Measurements from ENCODE around the gene TGFBI. TPM values are rescaled to one million over a fixed set of nuclear protein-coding genes. Genes with fewer than 3 reads are reported as not detected.
A peak's percentile ranks its signal among the peaks of the same experiment; 100 is the strongest.

Gene TGFBI
- total RNA-seq, 1 donor from 2014 or later: 204 TPM

GRCh38 chr5:135990528-135991255, 38.1 kb upstream of the TGFBI start:
- Histone ChIP-seq H3K4me3 (ENCODE audit: low read length in 3 of 3) (no peak overlapping the region), H3K9ac (ENCODE audit: low read depth in 1 of 3, low read length in 3 of 3) (no peak overlapping the region), H3K27me3 (ENCODE audit: control insufficient read depth in 3 of 3, insufficient read depth in 3 of 3, low read length in 3 of 3) (no peaks in the 10 kb centered on the region), H3K9me3 (ENCODE audit: control insufficient read depth in 3 of 3, low read length in 3 of 3) (no peaks in the 10 kb centered on the region), H3K27ac (ENCODE audit: low read depth, low read length) (no peak overlapping the region), H3K4me1 (ENCODE audit: control insufficient read depth in 3 of 3, insufficient read depth in 3 of 3, low read length in 3 of 3) (peaks cover 6 to 13% (median 7%) of the 10 kb centered on the region in 3 donors), H3K36me3 (ENCODE audit: control insufficient read depth in 3 of 3, insufficient read depth in 3 of 3, low read length in 3 of 3) (no peaks in the 10 kb centered on the region)

GRCh38 chr5:135991429-135991828, 37.4 kb upstream of the TGFBI start:
- Histone ChIP-seq H3K9ac (ENCODE audit: low read depth in 1 of 3, low read length in 3 of 3) (no peak overlapping the region), H3K27ac (ENCODE audit: low read depth, low read length) (no peak overlapping the region), H3K27me3 (ENCODE audit: control insufficient read depth in 3 of 3, insufficient read depth in 3 of 3, low read length in 3 of 3) (no peaks in the 10 kb centered on the region), H3K4me3 (ENCODE audit: low read length in 3 of 3) (no peak overlapping the region), H3K9me3 (ENCODE audit: control insufficient read depth in 3 of 3, low read length in 3 of 3) (no peaks in the 10 kb centered on the region), H3K36me3 (ENCODE audit: control insufficient read depth in 3 of 3, insufficient read depth in 3 of 3, low read length in 3 of 3) (no peaks in the 10 kb centered on the region), H3K4me1 (ENCODE audit: control insufficient read depth in 3 of 3, insufficient read depth in 3 of 3, low read length in 3 of 3) (peaks cover 7 to 13% (median 8%) of the 10 kb centered on the region in 3 donors)

DNA sequence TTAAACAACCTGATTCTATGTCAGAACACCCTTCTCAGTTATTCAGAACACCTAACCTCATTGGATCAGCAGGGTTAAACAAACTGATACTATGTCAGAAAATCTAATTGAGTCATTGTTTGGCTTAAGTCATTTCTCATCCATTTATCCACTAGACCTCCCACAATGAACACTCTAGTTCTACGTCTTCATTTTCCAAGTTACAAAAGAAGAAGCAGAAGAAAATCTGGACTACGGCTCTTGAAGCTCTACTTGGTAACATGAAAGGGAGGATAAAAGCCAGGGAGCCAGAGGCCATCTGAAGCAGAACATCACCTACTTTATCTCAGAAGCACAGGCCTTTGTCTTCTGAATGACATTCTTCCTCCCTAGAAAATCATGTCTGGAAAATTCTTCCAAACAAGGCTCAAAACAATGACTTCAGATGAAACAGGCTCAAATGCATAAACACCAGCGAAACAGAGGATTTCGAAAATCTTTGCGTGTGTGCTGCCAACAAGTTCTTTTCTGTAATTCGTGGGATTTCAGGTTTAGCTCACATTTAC, 35.4 kb upstream of the TGFBI start:
- Histone ChIP-seq H3K4me1 (ENCODE audit: control insufficient read depth in 3 of 3, insufficient read depth in 3 of 3, low read length in 3 of 3) (peaks cover 7 to 13% (median 8%) of the 10 kb centered on the region in 3 donors), H3K27ac (ENCODE audit: low read depth, low read length) (peak overlapping the region; percentile 34), H3K4me3 (ENCODE audit: low read length in 3 of 3) (no peak overlapping the region), H3K9ac (ENCODE audit: low read depth in 1 of 3, low read length in 3 of 3) (no peak overlapping the region), H3K9me3 (ENCODE audit: control insufficient read depth in 3 of 3, low read length in 3 of 3) (no peaks in the 10 kb centered on the region), H3K27me3 (ENCODE audit: control insufficient read depth in 3 of 3, insufficient read depth in 3 of 3, low read length in 3 of 3) (no peaks in the 10 kb centered on the region), H3K36me3 (ENCODE audit: control insufficient read depth in 3 of 3, insufficient read depth in 3 of 3, low read length in 3 of 3) (no peaks in the 10 kb centered on the region)

DNA sequence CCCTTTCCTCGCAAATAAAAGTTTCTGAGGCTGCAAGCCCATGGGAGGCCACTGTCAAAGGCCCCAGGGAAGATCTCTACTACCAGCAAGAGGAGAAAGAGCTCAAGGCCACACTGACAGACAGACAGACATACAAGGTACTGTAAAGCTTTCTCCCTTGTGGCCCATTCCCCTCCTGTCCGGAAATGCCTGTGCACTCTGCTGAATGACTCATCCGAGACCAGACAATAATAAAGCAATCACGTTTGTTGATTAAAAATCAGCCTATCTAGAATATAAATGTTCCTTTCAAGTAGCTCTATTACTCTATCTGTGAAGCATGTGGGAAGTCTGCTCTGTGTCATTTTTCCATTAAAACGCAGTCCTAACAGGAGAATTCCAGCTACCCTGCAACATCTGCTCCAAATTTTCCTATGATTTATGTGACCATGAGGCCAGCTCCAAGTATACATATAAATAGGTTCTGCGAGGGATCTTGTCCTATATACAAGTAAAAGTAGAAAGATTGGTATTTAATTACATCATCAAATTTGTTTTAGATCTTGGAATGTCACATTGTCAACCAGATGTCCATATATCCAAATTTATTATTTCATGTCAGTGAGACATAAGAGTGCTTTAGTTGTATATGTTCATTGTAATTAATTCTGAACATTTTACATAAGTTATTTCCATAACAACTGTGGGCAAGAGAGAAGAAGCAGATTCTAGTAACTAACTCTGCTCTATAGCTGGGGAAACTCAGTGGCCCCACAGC, 34.7 kb upstream of the TGFBI start:
- peak overlapping the region; percentile 34 for H3K27ac ChIP-seq (ENCODE audit: low read depth, low read length)
- H3K9ac ChIP-seq (ENCODE audit: low read depth in 1 of 3, low read length in 3 of 3): no peak overlapping the region
- no peaks in the 10 kb centered on the region for H3K27me3 ChIP-seq (ENCODE audit: control insufficient read depth in 3 of 3, insufficient read depth in 3 of 3, low read length in 3 of 3)
- H3K4me3 ChIP-seq (ENCODE audit: low read length in 3 of 3): no peak overlapping the region
- H3K4me1 ChIP-seq (ENCODE audit: control insufficient read depth in 3 of 3, insufficient read depth in 3 of 3, low read length in 3 of 3): peaks cover 7 to 13% (median 8%) of the 10 kb centered on the region in 3 donors
- no peaks in the 10 kb centered on the region for H3K9me3 ChIP-seq (ENCODE audit: control insufficient read depth in 3 of 3, low read length in 3 of 3)
- H3K36me3 ChIP-seq (ENCODE audit: control insufficient read depth in 3 of 3, insufficient read depth in 3 of 3, low read length in 3 of 3): no peaks in the 10 kb centered on the region

GRCh38 chr5:135995976-135996375, 32.8 kb upstream of the TGFBI start:
- Histone ChIP-seq H3K4me3 (ENCODE audit: low read length in 3 of 3) (no peak overlapping the region), H3K4me1 (ENCODE audit: control insufficient read depth in 3 of 3, insufficient read depth in 3 of 3, low read length in 3 of 3) (peaks cover 2 to 7% (median 5%) of the 10 kb centered on the region in 3 donors), H3K27me3 (ENCODE audit: control insufficient read depth in 3 of 3, insufficient read depth in 3 of 3, low read length in 3 of 3) (no peaks in the 10 kb centered on the region), H3K9me3 (ENCODE audit: control insufficient read depth in 3 of 3, low read length in 3 of 3) (no peaks in the 10 kb centered on the region), H3K36me3 (ENCODE audit: control insufficient read depth in 3 of 3, insufficient read depth in 3 of 3, low read length in 3 of 3) (no peaks in the 10 kb centered on the region), H3K27ac (ENCODE audit: low read depth, low read length) (no peak overlapping the region), H3K9ac (ENCODE audit: low read depth in 1 of 3, low read length in 3 of 3) (no peak overlapping the region)

- no peak overlapping the region for H3K9ac ChIP-seq (ENCODE audit: low read depth in 1 of 3, low read length in 3 of 3)
- H3K9me3 ChIP-seq (ENCODE audit: control insufficient read depth in 3 of 3, low read length in 3 of 3): no peaks in the 10 kb centered on the region
- no peak overlapping the region for H3K27ac ChIP-seq (ENCODE audit: low read depth, low read length)
- no peak overlapping the region for H3K4me3 ChIP-seq (ENCODE audit: low read length in 3 of 3)
- no peaks in the 10 kb centered on the region for H3K27me3 ChIP-seq (ENCODE audit: control insufficient read depth in 3 of 3, insufficient read depth in 3 of 3, low read length in 3 of 3)
- peaks cover 2 to 10% (median 3%) of the 10 kb centered on the region in 3 donors for H3K4me1 ChIP-seq (ENCODE audit: control insufficient read depth in 3 of 3, insufficient read depth in 3 of 3, low read length in 3 of 3)
- no peaks in the 10 kb centered on the region for H3K36me3 ChIP-seq (ENCODE audit: control insufficient read depth in 3 of 3, insufficient read depth in 3 of 3, low read length in 3 of 3)
Measured at GRCh38 chr5:135996611-135997010, 32.2 kb upstream of the TGFBI start.

DNA sequence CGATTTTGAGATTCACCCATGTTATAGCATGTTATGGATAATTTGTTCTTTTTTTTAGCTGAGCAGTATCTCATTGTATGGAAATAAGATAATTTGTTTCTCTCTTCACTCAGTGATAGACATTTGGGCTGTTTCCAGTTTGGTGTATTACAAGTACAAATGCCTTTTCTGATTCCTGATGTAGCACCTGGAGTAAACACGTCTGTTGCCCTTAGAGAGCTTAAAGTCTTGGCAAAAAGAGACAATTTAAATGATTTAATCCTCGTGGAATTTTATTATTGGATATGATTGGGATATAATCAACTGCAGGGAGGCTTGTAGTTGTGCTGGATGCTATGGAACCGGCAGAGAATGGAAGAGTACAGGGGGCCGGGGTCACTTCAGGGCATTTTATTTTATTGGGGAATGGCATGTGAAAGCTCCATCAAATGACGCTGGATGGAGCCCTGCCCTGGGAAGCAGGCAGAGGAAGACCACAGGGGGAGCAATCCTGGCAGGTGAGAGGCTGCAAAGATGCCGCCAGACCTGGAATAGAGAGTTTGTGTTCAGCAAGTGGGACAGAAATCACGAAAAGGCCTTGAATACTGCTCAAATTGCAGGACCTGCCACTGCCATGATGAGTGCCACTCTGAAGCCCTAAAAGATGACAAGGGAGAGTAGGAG, 31.0 kb upstream of the TGFBI start:
- no peaks in the 10 kb centered on the region for H3K36me3 ChIP-seq (ENCODE audit: control insufficient read depth in 3 of 3, insufficient read depth in 3 of 3, low read length in 3 of 3)
- H3K4me3 ChIP-seq (ENCODE audit: low read length in 3 of 3): no peak overlapping the region
- H3K9me3 ChIP-seq (ENCODE audit: control insufficient read depth in 3 of 3, low read length in 3 of 3): no peaks in the 10 kb centered on the region
- H3K9ac ChIP-seq (ENCODE audit: low read depth in 1 of 3, low read length in 3 of 3): no peak overlapping the region
- peaks cover 2 to 10% (median 3%) of the 10 kb centered on the region in 3 donors for H3K4me1 ChIP-seq (ENCODE audit: control insufficient read depth in 3 of 3, insufficient read depth in 3 of 3, low read length in 3 of 3)
- H3K27ac ChIP-seq (ENCODE audit: low read depth, low read length): no peak overlapping the region
- H3K27me3 ChIP-seq (ENCODE audit: control insufficient read depth in 3 of 3, insufficient read depth in 3 of 3, low read length in 3 of 3): no peaks in the 10 kb centered on the region

DNA sequence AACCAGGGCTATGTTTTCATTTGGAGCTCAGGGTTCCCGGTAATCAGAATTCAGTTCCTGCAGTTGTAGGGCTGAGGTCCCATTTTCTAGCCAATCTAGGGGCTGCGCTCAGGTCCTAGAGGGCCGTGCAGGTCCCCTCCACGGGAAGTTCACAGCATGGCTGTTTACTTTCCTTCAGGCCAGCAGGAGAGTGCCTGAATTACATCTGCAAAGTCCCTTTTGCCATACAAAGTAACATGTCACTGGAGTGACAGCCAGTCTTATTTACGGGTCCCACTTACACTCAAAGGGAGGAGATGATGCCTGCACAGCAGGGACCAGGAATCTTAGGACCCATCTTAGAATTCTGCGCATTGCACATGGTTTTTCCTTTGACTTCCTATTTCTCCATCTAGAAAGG, 29.9 kb upstream of the TGFBI start:
- H3K27ac ChIP-seq (ENCODE audit: low read depth, low read length): no peak overlapping the region
- no peak overlapping the region for H3K9ac ChIP-seq (ENCODE audit: low read depth in 1 of 3, low read length in 3 of 3)
- H3K4me1 ChIP-seq (ENCODE audit: control insufficient read depth in 3 of 3, insufficient read depth in 3 of 3, low read length in 3 of 3): peaks cover 2 to 7% (median 2%) of the 10 kb centered on the region in 3 donors
- no peaks in the 10 kb centered on the region for H3K27me3 ChIP-seq (ENCODE audit: control insufficient read depth in 3 of 3, insufficient read depth in 3 of 3, low read length in 3 of 3)
- no peak overlapping the region for H3K4me3 ChIP-seq (ENCODE audit: low read length in 3 of 3)
- no peaks in the 10 kb centered on the region for H3K36me3 ChIP-seq (ENCODE audit: control insufficient read depth in 3 of 3, insufficient read depth in 3 of 3, low read length in 3 of 3)
- H3K9me3 ChIP-seq (ENCODE audit: control insufficient read depth in 3 of 3, low read length in 3 of 3): no peaks in the 10 kb centered on the region

- Histone ChIP-seq H3K27ac (ENCODE audit: low read depth, low read length) (no peak overlapping the region), H3K27me3 (ENCODE audit: control insufficient read depth in 3 of 3, insufficient read depth in 3 of 3, low read length in 3 of 3) (no peaks in the 10 kb centered on the region), H3K9ac (ENCODE audit: low read depth in 1 of 3, low read length in 3 of 3) (no peak overlapping the region)
Measured at GRCh38 chr5:135999406-136000139, 29.2 kb upstream of the TGFBI start.

More at GRCh38 chr5:135999406-136000139, 29.2 kb upstream of the TGFBI start:
- Histone ChIP-seq H3K36me3 (ENCODE audit: control insufficient read depth in 3 of 3, insufficient read depth in 3 of 3, low read length in 3 of 3) (no peaks in the 10 kb centered on the region), H3K4me3 (ENCODE audit: low read length in 3 of 3) (no peak overlapping the region), H3K4me1 (ENCODE audit: control insufficient read depth in 3 of 3, insufficient read depth in 3 of 3, low read length in 3 of 3) (peaks cover 0 to 4% (median 2%) of the 10 kb centered on the region in 3 donors), H3K9me3 (ENCODE audit: control insufficient read depth in 3 of 3, low read length in 3 of 3) (no peaks in the 10 kb centered on the region)
